NCI-H510A (cell line): ENCODE measurements around the gene ZDHHC1.
A peak's percentile ranks its signal among the peaks of the same experiment; 100 is the strongest.

Source experiments
- DNase-seq: peaks from one replicate; lab custom pipeline; 2025; lab: John Stamatoyannopoulos, UW

The ZDHHC1 gene

GRCh38 chr16:67415872-67416793, at the start of gene ZDHHC1:
TSS of gene ZDHHC1 (minus strand) at chr16:67416477. CDS start at chr16:67407775, 8,702 bp downstream.
- DNase-seq, result peak; percentile 44

GRCh38 chr16:67464565-67464964, 48.3 kb upstream of the ZDHHC1 start:
- DNase-seq, result no peak

GRCh38 chr16:67463691-67464090, 47.4 kb upstream of the ZDHHC1 start:
- no peak for DNase-seq

GRCh38 chr16:67463059-67463458, 46.8 kb upstream of the ZDHHC1 start:
- DNase-seq, result no peak

GRCh38 chr16:67462279-67462655, 46.0 kb upstream of the ZDHHC1 start:
- DNase-seq, result no peak

- DNase-seq, result no peak
These were observed 45.5 kb upstream of the ZDHHC1 start for GRCh38 chr16:67461600-67462278.

- DNase-seq, result no peak
These were observed 44.7 kb upstream of the ZDHHC1 start for GRCh38 chr16:67460961-67461360.

- DNase-seq, result no peak
These were observed 43.9 kb upstream of the ZDHHC1 start for GRCh38 chr16:67460168-67460567.

GRCh38 chr16:67459861-67460150, 43.5 kb upstream of the ZDHHC1 start:
- no peak for DNase-seq

- no peak for DNase-seq
These were observed 43.0 kb upstream of the ZDHHC1 start for GRCh38 chr16:67459066-67459860.

- DNase-seq, result no peak
These were observed 41.9 kb upstream of the ZDHHC1 start for GRCh38 chr16:67458121-67458641.

GRCh38 chr16:67457611-67458010, 41.3 kb upstream of the ZDHHC1 start:
- DNase-seq, result no peak

- DNase-seq, result no peak
These were observed 40.3 kb upstream of the ZDHHC1 start for GRCh38 chr16:67456391-67457081.

- DNase-seq, result no peak
These were observed 38.6 kb upstream of the ZDHHC1 start for GRCh38 chr16:67454852-67455251.

GRCh38 chr16:67454104-67454503, 37.8 kb upstream of the ZDHHC1 start:
- no peak for DNase-seq

- DNase-seq, result no peak
These were observed 35.6 kb upstream of the ZDHHC1 start for GRCh38 chr16:67451704-67452435.

- DNase-seq, result no peak
These were observed 34.9 kb upstream of the ZDHHC1 start for GRCh38 chr16:67451061-67451703.

GRCh38 chr16:67449739-67450138, 33.5 kb upstream of the ZDHHC1 start:
- no peak for DNase-seq

- no peak for DNase-seq
These were observed 33.1 kb upstream of the ZDHHC1 start for GRCh38 chr16:67449336-67449735.

- DNase-seq, result no peak
These were observed 32.3 kb upstream of the ZDHHC1 start for GRCh38 chr16:67448580-67448979.
